HG03520 (cell line): ENCODE measurements around the gene MUC4.
"Not testable (repeated sequence)": the region's sequence is repeated elsewhere in the genome, so short reads cannot be mapped to it uniquely, and the experiment has no call there.

Experiments
- ATAC-seq: cut with Tn5 transposase; IDR thresholded peaks from one replicate; pipeline ENCODE4 v1.9.1; 2021; ENCODE audit warnings: mild to moderate bottlenecking, moderate library complexity; ENCODE audit not compliant: unreplicated experiment

Gene MUC4

GRCh38 chr3:195788711-195789581, 22.8 kb downstream of the MUC4 start:
- no peak for ATAC-seq

- not testable (repeated sequence) for ATAC-seq
Observed at GRCh38 chr3:195785781-195786405, 25.8 kb downstream of the MUC4 start.

GRCh38 chr3:195784031-195784430, 27.7 kb downstream of the MUC4 start:
- not testable (repeated sequence) for ATAC-seq

- ATAC-seq = not testable (repeated sequence)
Observed at GRCh38 chr3:195781236-195781635, 30.5 kb downstream of the MUC4 start.

- no peak for ATAC-seq
Observed at GRCh38 chr3:195777975-195778374, 33.8 kb downstream of the MUC4 start.

GRCh38 chr3:195774917-195775316, 36.8 kb downstream of the MUC4 start:
- no peak for ATAC-seq

- no peak for ATAC-seq
Observed at GRCh38 chr3:195773956-195774537, 37.7 kb downstream of the MUC4 start.

GRCh38 chr3:195771646-195772300, 40.0 kb downstream of the MUC4 start:
- no peak for ATAC-seq

- not testable (repeated sequence) for ATAC-seq
Observed at GRCh38 chr3:195770841-195771645, 40.7 kb downstream of the MUC4 start.

- ATAC-seq = no peak
Observed at GRCh38 chr3:195770081-195770840, 41.5 kb downstream of the MUC4 start.

- ATAC-seq = no peak
Observed at GRCh38 chr3:195769551-195769950, 42.2 kb downstream of the MUC4 start.

GRCh38 chr3:195768831-195769303, 42.9 kb downstream of the MUC4 start:
- no peak for ATAC-seq

GRCh38 chr3:195768414-195768813, 43.3 kb downstream of the MUC4 start:
- ATAC-seq = no peak

GRCh38 chr3:195767792-195768191, 43.9 kb downstream of the MUC4 start:
- no peak for ATAC-seq

GRCh38 chr3:195766671-195767070, 45.1 kb downstream of the MUC4 start:
- ATAC-seq = no peak

- no peak for ATAC-seq
Observed at GRCh38 chr3:195764961-195765706, 46.6 kb downstream of the MUC4 start.

GRCh38 chr3:195763843-195764825, 47.6 kb downstream of the MUC4 start:
- no peak for ATAC-seq
